DMS53 (cell line): ENCODE measurements around the gene ANKMY2.
"Not testable (repeated sequence)": the region's sequence is repeated elsewhere in the genome, so short reads cannot be mapped to it uniquely, and the experiment has no call there.

Experiments
- DNase-seq: peaks from one replicate; lab custom pipeline; 2025; lab: John Stamatoyannopoulos, UW

ANKMY2 gene

GRCh38 chr7:16645593-16646471, at the start of gene ANKMY2, which contains the start of gene BZW2:
ANKMY2 (minus strand) TSS chr7:16645754; CDS start chr7:16645573, 181 bp downstream.
BZW2 (plus strand) TSS chr7:16646181; CDS start chr7:16665444, 19,263 bp downstream.
- DNase-seq, result peak; percentile 99

DNA sequence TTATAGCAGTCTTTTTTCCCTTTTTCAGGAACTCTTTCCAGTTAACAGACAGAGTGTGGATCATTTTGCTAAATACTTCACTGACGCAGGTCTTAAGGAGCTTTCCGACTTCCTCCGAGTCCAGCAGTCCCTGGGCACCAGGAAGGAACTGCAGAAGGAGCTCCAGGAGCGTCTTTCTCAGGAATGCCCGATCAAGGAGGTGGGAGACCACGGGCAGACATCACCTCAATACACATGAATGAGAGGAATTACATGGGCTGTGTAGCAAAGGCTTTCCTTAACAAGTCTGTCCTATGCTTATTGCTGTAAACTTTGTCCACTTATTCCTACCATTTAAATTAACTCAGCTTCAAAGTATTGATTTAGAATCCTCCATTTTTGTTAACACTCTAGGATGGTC, 49.3 kb upstream of the ANKMY2 start:
- DNase-seq, result no peak

GRCh38 chr7:16693601-16694318, 48.2 kb upstream of the ANKMY2 start:
- DNase-seq, result no peak

DNA sequence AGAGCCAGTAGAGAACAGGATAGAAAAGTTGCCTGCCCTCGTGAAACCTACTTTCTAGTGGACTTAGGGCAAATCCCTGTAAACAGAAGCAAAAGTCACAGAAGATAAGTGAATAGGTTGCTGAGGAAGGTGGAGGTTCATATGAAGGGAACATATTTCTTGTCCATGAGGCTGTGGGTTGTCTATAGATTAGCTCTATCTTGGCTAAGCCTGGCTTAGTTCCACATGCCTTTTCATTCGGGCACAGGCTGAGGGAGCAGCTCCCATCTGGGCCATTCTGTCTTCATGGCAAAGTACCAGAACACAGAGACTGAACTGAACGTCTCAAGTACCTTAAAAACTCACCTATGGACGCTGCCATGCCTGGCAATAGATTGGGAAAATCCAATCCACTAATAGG, 45.7 kb upstream of the ANKMY2 start:
- no peak for DNase-seq

DNA sequence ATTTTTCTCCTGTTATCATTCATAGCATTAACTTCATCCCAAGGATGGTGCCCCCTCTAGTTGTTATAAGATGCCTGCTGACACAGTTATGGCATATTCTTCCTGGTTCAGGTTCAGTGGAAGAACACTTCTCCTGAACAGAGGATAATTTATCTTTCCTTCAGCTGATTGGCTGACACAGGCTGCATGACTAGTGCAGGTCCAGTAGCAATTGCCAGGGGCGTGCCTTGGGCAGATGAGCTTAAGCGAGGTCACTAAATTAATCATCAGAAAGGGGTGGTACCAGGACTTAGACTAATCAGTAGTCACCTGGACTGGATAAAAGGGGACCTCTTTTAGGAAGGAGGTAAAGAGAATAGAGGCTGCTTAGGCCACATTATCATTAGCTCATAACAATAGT, 42.7 kb upstream of the ANKMY2 start:
- DNase-seq, result peak; percentile 11

DNA sequence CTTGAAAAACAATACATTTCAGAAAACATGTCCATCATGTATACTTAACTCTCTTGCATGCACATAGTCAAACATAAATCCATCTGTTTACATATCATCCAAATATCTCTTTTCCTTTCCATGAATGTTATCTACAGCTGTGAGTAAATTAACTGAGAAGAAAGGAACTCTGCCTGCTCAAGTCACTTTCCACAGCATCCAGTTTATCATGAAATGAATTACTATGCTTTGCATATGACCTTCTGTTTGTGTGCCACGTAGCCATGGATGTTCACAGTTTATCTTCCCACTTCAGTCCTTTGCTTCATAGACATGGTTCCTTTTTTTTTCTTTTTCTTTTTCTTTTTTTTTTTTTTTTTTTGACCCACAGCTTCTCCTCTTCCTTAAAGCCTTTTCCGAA, 40.0 kb upstream of the ANKMY2 start:
- peak; percentile 57 for DNase-seq

GRCh38 chr7:16684935-16685334, 39.4 kb upstream of the ANKMY2 start:
- DNase-seq, result peak; percentile 30

GRCh38 chr7:16678645-16679566, 33.4 kb upstream of the ANKMY2 start:
- not testable (repeated sequence) for DNase-seq

DNA sequence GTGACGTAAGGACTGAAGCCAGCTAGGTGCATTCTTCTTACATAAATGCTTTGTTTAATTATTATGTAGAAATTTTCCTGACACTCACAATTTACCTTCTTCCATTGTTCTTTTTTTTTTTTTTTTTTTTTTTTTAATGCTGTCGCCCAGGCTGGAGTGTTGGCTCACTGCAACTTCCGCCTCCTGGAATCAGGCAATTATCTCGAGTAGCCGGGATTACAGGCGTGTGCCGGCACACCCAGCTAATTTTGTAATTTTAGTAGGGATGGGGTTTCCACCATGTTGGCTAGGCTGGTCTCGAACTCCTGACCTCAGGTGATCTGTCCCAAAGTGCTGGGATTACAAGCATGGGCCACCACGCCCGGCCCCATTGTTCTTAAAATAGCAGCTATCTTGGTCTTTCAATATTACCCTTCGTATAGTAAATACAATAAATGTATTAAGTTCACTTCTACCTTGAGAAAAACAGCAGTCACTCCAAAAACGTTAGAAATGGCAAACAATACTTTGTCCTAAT, 32.5 kb upstream of the ANKMY2 start:
- DNase-seq, result no peak

DNA sequence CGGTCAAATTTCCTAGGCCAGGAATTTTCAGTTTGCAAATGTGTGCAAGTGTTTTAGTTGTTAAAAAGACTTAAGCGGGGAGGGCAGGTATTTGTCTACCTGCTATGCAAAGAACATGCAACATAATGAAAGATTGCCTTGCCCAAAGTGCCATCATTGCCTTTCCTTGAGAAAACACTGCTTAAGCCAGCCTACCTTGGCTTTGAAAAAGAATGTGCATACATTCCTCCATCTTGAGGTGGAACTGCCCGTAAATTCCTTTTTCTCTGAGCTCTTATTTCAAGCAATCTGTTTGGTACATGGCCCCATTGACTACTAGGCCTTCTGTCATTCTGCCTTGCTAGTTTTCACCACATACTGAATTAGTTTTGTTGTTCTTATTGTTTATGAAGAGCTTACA, 29.7 kb upstream of the ANKMY2 start:
- DNase-seq, result no peak

- no peak for DNase-seq
Observed at GRCh38 chr7:16671811-16672210, 26.3 kb upstream of the ANKMY2 start.

DNA sequence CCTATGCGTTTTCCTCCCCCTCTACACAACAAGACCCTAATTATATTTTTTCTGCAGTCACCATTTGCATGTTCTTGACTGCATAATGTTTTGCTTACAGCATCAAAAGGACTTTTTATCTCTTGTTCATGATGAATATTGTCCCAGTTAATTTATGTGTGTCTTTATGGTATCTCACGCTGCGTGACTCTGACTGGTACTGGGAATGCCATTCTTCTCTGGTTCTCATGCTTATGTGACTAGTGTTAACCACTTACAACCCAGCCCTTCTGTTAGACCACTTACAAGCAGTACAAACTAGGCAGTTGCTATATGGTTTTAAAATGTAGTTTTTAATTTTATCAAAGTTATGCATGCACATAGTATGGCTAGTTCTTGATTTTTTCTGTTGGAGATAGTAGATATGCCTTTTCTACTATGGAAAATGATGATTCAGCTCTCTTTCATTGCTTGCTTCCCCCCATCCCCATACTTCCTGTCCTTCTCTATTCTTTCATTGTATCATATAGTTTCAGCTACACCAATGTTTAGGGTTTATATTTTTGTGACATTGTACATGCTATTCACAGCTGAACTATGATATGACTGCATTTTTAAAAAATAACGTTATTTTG, 25.3 kb upstream of the ANKMY2 start:
- no peak for DNase-seq

GRCh38 chr7:16670021-16670420, 24.5 kb upstream of the ANKMY2 start:
- no peak for DNase-seq

DNA sequence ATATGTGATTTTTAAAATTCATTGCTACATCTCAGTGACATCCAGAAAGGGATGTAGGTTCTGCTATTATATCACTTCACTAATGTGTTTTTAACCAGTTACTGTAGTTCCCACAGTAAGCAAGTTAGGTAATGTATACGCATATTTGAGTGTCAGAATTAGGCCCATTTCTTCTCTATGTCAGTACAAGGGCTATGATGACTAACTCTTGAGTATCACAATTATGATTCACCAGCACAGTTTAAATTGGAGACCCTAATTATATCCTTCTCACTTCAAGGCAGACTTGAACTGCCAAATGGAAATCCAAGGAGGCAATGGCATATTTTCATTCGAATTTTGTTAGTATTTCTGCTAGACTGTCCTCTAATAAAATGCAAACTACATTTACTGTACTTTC, 24.0 kb upstream of the ANKMY2 start:
- no peak for DNase-seq

- no peak for DNase-seq
Observed at GRCh38 chr7:16668978-16669377, 23.4 kb upstream of the ANKMY2 start.

DNA sequence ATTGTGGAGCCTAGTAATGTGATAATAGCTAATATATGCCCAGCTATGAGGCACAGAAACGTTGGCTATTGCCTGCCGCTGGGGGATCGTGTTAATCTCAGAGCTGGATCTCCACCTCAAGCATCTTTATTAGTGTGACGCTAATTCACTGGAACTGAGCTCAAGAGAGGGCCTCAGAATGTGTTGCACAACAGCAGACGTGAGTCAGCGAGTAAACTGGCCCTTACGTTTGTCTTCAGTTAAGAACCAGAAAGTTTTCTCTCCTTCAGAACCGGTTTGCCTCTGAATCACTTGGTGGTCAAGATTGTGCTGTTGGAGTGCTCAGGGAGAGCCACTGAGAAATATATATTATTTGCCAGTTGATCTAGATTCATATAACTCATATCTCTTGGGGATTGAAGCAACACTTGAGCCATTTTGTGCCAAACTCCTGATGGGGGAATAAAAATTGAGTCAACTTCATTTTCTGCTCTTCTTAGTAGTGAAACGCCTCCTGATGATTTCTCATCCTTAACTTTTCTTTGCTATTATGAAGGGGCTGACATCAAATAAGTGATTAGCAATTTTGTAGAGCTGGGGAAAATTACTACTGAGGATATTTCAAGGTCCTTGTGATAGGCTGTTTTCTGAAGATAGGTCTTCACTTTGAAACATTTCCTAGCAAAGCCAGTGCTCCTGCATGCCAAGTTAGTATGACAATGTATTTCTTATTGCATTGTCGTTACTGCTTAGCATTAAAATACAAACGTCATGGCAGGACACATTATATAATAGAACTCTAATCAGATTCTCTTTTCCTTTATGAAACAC, 22.7 kb upstream of the ANKMY2 start:
- DNase-seq, result peak; percentile 30

- no peak for DNase-seq
Observed at GRCh38 chr7:16667355-16667754, 21.8 kb upstream of the ANKMY2 start.

- no peak for DNase-seq
Observed at GRCh38 chr7:16661924-16662323, 16.4 kb upstream of the ANKMY2 start.

GRCh38 chr7:16660702-16661464, 15.3 kb upstream of the ANKMY2 start:
- DNase-seq, result peak; percentile 50
